GM18507 (cell line): Measurements from ENCODE around the gene TGFBR3L.

Source experiments
- DNase-seq: peaks from one replicate; pipeline ENCODE4 v3.0.0; 2011; ENCODE audit warnings: low read depth; ENCODE audit not compliant: insufficient read length; ENCODE audit errors: extremely low spot score
- FAIRE-seq: peaks from 2 replicates; lab custom pipeline; 2011; peaks lifted over from hg19 to GRCh38; lab: Jason Lieb, UNC

Gene TGFBR3L

DNA sequence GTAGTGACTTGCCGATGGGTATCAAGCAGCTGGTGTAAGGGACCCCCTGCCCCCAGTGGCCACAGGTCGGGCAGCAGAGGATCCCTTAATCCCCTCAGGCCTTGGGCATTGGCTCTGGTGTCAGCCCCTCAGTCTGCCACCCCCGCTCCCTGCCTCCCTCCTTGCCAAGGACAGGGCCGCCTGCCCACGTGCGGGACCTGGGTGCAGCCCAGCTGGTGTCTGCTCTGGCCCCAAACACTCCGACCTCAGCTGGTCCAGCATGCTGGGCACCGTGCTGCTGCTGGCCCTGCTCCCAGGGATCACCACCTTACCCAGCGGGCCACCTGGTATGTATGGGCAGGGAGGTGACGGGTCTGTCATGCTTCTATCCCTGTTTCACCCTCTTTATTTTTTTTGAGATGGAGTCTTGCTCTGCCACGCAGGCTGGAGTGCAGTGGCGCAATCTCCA, at the start of gene TGFBR3L:
TSS of gene TGFBR3L (plus strand) at position 233 of the 448 bp plus-strand sequence.
- no peak for DNase-seq
- FAIRE-seq, result no peak

DNA sequence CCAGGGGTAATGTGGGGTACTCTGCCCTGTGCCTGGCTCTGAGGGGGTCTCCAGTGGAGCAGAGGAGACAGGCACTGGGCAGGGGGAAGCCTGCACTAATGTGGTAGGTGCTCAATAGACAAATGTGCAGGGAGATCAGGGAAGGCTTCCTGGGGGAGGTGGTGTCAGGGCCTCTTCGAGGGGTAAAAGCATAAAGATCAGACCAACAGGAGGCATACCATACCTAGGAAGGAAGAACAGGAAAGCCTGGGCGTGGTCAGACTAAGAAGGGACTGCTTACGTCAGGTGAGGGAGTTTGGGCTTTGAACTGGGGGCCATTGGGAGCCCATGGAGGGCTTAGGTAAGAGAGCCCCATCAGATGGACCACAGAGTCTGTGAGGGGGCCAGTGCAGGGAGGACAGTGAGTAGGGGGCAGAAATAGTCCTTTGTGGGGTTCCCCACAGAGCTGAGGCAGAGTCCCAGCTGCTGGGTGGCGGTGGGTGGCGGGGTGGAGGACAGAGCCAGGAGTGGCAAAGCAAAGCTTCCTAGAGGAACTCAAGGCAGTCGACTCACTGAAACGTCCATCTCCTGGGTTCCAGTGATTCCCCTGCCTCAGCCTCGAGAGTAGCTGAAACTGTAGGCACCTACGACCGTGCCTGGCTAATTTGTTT, 49.2 kb upstream of the TGFBR3L start:
- no peak for FAIRE-seq
- DNase-seq, result no peak

DNA sequence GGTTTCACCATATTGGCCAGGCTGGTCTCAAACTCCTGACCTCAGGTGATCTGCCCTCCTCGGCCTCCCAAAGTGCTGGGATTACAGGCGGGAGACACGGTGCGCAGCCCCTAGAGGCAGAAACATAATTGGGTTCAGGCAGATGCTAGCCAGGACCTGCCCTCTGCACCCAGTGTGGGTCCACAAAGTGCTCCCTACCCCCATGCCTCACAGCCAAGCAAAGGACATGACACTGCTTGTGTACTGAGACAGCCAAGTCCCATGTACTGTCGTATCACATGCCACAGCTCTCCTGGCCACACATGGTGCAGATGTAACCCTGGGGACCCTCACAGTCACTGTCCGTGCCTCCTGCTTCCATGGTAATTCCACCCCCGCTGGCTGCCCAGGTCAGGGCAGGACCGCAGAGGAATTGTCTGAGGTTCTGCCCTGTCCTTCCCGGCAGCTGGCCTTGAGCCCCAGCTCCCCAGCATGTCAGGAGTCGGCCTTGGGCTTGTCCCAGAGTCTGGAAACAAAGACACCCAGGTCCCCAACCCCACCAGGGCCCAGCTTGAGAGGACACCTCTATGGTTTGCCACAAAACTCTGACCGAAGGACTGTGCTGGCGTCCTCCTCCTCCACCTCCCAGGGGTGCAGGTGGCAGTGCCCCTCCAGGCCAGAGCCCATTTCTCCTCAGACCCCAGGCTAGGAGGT, 48.1 kb upstream of the TGFBR3L start:
- no peak for FAIRE-seq
- no peak for DNase-seq

DNA sequence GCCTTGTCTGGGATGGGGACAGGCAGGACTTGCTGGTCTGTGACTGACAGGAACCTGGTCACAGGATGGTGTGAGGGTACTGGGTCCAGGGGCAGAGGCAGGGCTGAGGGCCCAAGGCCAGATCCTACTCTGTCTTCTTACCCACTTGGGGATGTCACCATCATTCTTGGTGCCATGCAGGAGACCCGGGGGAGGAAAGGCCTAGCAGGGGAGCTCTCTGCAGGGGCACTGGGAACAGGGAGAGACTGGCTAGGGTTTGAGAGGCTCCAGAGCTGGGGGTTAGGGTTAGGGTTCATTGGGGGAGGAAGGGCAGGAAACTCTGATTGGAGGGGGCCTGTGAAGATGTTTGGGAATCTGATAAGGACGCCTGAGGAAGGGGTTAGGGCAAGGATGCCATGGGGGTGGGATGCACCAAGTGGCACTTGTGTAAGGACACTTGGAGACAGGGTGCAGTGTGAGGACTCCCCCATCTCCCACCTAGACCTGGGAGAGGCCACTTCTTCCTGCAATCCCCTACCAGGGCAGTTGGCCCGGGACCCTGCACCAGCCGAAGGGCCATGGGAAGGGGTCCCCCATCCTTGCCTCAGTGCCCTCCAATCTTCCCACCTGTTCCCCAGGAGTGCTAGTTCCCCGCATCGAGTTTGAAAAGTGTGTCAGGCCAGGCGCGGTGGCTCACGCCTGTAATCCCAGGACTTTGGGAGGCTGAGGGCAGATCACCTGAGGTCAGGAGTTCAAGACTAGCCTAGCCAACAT, 47.4 kb upstream of the TGFBR3L start:
- no peak for FAIRE-seq

DNA sequence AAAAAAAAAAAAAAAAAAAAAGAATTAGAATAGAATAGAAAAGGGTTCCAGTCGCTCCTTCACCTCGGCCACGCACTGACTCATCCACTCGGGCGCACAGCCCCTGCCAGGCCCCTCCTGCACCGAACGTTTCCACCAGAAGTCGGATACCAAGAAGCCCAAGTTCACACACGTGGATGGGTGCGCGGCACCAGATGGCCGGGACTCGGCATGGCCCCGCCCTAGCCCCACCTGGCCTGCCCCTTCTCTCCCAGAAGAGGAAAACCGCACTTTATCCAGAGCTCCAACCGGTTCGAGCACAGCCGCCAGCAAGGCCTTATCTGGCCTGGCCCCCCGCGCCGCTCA, 46.3 kb upstream of the TGFBR3L start:
- FAIRE-seq, result no peak
- DNase-seq, result no peak

More for the DNA sequence above, 47.4 kb upstream of the TGFBR3L start:
- no peak for DNase-seq

DNA sequence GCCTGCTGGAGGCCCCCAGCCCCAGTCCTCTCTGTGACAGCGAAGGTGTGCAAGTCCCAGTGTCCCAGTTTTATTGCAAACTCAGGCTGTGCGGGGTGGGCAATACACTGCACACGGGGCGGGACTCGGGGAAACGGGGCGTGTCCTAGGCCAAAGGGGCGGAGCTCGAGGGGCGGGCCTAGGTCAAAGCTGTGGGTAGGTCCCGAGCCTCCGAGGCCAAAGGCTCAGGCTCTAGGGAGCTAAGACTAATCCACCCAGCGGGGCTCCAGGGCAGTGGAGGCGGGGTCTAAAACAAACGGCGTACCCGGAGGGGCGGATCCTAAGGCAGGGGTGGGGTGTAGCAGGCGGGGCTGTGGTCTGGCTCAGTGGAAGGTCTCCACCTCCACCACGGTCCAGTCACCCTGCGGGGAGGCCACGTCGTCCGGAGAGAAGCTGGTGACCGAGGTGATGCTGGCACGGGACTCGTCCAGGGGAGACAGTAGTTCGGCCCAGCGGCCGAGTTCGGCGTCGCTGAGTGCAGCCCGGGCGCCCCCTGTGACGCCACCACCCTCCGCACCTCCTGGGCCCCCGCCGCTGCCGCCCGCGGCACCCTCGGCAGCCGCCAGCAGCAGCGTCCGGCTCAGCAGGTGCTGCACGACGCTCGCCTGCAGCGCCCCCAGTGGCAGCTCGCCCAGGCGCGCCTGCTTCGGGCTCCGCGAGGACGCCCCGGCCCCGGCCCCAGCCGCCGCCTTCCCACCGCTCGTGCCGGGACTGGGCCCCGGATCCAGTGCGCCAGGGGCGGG, 45.8 kb upstream of the TGFBR3L start:
- DNase-seq, result peak; percentile 82
- peak; percentile 69 for FAIRE-seq

DNA sequence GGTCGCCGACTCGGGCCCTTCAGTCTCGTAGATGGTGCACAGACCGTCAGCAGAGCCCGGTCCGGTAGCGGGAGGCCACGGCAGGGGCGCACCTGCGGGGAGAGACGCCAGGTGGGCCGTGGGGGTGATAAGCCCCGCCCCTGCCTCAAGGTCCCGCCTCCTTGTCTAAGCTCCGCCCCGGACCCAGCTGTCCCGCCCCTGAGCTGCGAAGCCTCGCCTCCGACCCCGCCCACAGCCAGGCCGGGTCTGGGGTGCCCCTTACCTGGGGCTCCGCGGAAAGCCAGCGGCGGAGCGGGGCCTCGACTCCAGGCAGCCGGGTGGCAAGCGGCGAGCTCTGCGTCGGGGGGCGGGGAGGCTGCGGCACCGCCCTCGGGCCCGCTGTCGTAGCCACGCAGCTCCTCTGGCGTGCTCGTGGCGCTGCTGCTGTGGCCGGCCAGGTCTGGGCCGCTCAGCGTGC, 45.1 kb upstream of the TGFBR3L start:
- peak; percentile 64 for DNase-seq
- peak; percentile 77 for FAIRE-seq

DNA sequence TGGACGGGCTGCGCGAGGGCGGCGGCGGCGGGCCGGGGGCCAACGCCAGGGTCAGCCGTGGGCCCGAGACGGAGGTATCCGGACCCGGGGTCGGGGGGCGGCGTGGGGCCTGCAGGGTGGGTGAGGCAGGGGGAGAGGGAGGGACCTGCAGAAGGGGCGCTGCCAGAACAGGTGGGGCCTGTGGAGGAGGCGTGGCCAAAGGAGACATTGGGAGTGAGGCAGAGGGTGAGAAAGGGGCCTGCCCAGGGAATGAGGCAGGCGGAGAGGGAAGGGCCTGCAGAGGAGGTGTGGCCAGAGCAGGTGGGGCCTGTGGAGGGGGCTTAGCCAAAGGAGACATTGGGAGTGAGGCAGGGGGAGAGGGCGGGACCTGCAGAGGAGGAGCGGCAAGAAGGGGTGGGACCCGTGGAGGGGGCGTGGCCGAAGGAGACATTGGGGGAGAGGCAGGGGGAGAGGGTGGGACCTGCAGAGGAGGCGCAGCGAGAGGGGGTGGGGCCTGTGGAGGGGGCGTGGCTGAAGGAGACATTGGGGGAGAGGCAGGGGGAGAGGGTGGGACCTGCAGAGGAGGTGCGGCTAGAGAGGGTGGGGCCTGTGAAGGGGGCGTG, 44.6 kb upstream of the TGFBR3L start:
- peak; percentile 18 for FAIRE-seq
- DNase-seq, result no peak

DNA sequence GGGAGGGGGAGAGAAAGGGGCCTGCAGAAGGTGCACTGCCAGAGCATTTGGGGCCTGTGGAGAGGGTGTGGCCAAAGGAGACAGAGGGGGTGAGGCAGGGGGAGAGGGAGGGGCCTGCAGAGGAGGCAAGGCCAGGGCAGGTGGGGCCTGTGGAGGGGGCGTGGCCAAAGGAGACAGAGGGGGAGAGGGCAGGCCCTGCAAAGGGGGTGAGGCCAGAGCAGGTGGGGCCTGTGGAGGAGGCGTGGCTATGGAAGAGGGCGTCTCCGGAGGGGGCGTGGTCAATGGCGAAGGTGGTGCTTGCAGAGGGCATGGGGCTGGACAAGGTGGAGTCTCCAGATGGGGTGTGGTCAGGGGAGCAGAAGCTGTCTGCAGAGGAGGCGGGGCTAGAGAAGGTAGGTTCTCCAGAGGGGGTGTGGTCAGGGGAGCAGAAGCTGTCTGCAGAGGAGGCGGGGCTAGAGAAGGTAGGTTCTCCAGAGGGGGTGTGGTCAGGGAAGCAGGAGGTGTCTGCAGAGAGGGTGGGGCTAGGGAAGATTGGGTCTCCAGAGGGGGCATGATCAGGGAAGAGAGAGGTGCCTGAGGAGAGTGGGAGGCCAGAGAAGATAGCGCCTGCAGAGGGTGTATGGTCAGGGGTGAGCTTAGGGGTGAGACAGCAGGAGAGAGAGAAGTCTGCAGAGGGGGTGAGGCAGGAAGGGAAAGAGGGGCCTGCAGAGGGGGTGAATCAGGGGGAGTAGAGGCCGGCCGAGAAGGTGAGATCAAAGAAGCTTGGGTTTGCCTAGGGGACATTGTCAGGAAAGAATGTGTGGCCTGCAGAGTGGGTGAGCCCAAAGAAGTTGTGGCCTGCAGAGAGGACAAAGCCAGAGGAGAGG, 43.8 kb upstream of the TGFBR3L start:
- DNase-seq (no peak), FAIRE-seq (peak; percentile 33)

DNA sequence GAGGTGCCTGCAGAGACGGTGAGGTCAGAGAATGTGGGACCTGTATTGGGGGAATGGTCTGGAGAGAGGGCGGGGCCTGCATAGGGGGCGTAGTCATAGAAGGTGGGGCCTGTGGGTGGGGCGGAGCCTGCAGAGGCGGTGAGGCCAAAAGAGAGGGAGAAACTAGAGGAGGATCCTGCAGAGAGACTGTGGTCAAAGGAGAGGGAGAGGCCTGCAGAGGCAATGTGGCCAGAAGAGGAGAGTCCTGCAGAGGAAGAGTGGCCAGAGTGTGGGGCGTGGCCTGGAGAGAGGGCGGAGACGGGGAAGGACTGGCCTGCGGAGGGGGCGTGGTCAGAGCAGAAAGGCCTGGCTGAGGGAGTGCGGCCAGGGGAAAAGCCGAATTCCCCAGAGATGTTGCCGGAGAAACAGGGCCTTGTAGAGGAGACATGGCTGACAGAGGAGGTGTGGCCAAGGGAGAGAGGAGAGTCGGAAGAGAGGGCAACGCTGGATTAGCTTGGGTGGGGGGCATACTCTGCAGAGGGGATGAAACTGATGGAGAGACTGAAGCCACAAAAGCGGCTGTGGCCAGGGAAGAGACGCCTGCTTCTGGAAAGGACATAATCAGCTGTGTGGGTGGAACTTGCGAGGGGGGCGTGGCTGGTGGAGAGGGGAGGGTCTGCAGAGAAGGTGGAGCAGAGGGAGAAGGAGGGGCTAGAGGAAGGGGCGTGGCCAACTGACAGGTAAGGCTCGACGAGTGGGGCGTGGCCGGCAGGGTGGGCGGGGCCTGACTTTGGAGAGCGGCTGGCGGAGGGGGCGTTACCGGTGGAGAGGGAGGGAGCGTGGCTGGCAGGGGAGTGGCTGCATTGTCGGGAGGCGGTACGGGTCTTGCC, 43.0 kb upstream of the TGFBR3L start:
- FAIRE-seq, result peak; percentile 87
- DNase-seq, result peak; percentile 49

DNA sequence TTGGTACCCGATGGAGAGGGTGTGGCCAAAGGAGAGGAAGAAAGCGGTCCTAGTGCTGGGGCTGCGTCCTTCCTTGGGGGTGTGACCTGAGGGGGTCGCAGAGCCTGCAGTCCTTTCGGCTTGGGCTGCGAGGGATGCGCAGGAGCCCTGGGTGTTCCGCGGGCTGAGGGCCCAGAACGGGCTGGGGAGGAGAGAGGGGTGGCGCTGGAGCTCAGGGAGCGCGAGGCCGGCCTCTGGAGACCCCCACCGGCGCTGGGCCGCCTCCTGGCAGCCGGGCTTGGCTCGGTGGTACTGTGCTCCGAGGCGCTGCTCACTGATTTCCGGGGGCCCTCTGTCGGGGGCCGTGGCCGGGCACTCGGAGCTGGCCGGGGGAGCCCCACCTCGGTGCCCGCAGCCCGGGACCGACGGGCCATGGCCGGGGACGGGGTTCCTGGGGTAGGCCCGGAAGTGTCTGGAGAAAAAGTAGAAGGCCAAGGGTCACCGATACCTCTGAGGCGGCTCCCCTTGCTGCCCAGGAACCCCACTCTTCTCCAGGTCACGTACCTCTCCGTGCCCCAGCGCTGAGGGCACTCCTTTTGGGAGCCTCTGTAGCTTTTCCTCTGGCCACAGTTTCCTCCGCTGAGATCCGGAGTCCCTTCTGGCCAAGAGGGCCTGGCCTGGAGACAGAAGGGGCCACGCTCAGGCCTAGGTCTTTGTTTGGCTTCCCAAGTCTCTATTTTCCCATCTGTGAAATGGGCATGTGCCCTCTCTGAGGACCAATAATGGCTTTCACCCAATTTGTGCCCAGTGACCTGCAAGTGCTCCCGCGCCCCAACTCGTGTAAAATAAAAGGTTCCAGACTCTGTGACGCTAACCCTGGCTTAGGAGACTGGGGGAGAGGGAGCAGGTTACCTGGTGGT, 42.1 kb upstream of the TGFBR3L start:
- no peak for DNase-seq
- no peak for FAIRE-seq

DNA sequence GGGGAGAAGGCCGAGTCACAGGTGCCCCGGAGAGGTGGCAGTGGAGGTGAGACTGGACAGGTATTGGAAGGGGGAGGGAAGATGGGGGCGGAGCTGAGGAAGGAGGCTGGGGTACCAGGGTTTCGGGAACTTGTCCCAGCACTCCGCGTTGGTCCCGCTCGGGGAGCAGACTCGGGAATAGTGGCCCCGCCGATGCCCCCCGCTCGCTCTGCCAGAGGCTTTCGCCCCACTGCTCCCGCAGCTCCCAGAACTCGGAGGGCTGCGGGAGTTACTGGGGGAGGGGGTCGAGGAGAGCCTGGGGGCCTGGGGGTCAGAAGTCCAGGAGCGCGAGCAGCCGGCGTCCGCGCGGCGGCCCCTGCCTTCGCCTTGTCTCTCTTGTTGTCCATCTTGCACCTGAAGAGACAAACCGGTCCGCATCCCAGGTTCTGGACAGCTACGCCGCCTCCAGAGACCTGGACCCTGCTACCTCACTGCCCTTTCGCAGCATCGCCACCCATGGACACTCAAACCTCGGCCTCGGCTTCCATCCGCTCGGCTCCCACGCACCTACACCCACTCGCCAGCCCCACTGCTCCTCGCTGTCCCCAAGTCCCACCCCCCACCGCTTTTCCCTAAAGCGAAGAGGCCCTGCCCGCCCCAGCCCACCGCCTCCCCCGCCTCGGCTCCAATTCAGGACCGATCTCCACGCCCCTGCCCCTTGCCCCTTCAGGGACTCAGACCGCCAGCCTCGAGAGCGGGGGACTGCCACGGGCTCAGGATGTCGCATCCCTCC, 41.1 kb upstream of the TGFBR3L start:
- no peak for FAIRE-seq

DNA sequence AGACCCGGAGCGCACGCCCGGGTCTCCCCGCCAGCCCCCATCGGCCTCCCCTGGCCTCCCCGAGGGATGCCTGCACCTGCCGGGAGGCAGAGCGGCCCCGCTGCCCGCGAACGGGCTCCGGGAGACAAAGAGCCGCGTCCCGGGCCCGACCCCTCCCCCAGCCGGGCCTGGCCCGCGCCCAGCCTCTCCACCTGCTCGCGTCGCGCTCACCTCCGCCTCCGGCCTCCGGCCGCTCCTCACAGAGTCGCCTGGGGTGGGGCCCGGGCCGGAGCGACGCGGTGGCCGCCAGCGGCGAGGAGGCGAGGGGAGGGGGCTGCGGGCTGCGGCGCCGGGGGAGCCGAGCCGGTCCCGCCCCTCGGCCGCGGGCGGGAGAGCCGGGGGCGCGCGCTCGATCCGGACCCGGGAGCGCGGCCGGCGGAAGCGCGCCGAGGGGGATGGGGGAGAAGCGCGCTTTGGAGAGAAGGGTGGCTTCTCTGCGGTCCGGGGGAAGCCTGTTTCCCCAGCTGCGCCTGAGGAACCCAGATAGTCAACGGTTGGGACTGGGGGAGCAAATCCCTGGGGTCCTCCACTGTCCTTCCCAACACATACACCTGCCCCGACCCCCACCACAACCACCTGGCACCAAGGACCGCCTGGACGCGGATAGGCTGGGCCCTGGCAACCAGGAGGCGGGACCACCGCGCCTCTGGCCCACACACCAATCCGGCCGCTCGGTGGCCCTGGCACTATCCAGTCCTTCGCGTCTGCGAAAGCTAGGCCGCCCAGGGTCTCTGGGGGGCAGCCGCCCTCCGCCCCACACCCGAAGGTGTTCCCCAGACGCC, 40.3 kb upstream of the TGFBR3L start, which contains the start of gene PRR36:
TSS of gene PRR36 (minus strand) at position 315 of the 821 bp plus-strand sequence. CDS start 701 bp downstream, outside the sequence.
- no peak for DNase-seq

More for the DNA sequence above, 41.1 kb upstream of the TGFBR3L start:
- DNase-seq, result no peak

DNA sequence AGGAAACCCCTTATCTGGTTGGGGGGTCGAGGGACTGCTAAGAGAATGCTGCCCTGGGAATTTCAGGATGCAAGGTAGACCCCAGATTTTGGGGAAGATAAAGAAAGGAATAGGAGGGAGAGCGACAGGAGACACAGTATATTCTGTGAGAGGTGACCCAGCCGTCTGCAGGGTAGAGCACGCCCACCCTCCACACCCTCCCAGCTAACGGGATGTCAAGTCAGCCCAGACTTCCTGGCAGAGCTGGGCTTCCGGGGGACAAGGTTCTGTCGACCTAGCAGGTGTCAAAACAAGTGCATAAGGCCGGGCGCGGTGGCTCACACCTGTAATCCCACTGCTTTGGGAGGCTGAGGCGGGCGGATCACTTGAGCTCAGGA, 39.7 kb upstream of the TGFBR3L start:
- no peak for DNase-seq
- no peak for FAIRE-seq

More for the DNA sequence above, 40.3 kb upstream of the TGFBR3L start, which contains the start of gene PRR36:
- FAIRE-seq, result no peak
